EL (cell line): ENCODE results near the gene DLL4.

Experiments
- DNase-seq: peaks from one replicate; pipeline ENCODE4 v3.0.0-alpha.2; 2016

DLL4 gene

DNA sequence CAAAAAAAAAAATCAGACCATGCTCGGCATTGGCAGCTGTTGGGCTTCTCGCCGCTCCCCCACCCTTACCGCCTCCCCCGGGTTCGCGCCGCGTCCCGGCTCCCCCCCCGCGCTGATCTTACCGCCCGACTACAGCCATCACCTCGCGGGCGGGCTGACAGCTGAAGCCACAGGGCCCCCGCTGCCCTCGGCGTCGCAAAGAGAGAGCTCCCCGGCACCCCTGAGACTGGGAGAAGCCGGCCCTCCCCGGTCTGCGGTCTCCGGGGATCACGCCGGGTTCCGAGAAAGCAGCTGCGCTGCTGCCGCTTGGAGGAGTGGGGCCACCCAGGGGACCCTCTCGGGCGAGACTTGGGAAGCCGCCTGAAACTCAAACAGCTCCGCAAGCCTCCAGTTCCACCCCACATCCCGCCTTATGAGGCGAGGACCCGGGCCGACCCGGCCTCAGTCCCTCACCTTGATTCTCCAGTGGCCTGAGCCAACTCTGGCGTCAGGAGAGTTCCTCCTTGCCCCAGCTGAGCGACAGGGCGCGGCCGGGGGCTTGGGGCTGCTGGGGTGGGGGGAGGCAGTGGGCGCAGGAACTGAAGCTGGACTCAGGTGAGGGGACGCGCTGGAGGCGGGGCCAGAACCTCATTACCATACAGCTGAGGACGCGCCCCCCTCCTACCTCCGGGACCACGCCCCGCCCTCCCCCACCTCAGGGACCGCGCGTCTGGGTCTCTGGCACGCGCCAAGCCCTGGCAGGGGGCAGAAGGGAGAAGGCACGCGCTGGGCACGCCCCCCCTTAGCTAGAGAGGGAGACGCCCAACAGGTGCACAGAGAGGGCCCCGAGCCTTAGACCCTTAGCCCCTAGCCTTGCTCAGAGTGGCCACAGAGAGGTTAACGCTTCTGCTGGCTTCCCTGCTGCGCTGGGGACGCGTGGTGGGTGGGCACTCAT is 1.0 kb upstream of the DLL4 start:
- no peak for DNase-seq

DNA sequence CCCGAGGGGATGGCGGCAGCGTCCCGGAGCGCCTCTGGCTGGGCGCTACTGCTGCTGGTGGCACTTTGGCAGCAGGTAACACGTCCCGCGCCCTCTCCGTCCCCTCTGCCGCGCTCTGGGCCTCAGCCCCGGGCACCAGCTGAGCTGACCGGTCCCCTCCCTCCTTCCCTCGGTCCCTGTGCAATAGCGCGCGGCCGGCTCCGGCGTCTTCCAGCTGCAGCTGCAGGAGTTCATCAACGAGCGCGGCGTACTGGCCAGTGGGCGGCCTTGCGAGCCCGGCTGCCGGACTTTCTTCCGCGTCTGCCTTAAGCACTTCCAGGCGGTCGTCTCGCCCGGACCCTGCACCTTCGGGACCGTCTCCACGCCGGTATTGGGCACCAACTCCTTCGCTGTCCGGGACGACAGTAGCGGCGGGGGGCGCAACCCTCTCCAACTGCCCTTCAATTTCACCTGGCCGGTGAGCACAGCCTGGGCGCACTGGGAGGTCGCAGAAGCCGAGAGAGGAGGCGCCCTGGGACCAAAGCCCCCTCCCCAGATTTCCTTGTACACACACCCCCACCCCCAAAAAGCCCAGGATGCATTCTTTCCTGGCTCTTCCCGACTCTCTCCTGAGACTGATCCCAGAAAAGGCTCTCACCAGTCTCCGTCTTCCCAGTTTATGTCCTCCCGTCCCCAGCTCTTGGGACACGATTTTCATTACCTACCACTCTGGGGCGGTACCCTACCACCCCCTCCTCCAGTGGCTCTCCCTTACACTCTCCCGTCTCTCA is 705 bp downstream of the DLL4 start:
- DNase-seq, result peak; percentile 68

DNA sequence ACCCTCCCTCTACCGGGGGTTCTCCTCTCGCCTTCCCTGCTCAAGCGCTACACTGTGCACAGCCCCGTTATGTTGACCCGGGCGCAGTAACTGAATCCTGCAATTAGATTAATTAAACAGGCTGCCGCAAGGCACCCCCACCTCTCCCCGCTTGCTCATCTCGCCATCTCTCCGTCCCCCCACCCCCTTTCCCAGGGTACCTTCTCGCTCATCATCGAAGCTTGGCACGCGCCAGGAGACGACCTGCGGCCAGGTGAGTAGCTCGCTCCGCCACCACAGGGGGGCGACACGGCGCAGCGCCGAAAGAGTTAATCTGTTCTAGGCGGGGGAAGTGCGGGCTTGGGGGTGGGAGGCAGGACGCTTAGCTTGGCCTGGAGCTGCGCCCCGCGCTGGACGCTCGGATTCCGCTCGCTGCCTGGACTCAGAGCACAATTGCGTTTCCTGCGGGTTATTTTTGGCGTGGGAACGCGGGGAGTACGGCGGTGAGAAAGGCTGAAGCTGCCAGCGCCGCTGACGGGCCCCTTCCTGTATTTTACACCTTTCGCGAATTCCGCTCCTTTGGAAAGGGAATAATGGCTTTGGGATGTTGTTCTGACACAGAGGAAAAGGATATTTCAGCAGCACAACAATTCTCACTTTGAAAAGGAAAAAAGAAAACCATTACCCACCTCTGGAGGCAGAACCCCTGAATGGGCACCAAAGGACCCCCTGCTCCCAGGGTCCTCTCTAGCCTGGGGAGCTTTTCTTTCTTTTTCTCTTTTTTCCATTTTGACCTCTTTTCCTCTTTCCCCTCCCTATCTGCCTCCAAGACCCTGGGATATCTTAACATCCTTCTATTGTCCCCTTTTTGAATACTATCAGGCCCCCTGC is 1.5 kb downstream of the DLL4 start:
- DNase-seq, result peak; percentile 34

DNA sequence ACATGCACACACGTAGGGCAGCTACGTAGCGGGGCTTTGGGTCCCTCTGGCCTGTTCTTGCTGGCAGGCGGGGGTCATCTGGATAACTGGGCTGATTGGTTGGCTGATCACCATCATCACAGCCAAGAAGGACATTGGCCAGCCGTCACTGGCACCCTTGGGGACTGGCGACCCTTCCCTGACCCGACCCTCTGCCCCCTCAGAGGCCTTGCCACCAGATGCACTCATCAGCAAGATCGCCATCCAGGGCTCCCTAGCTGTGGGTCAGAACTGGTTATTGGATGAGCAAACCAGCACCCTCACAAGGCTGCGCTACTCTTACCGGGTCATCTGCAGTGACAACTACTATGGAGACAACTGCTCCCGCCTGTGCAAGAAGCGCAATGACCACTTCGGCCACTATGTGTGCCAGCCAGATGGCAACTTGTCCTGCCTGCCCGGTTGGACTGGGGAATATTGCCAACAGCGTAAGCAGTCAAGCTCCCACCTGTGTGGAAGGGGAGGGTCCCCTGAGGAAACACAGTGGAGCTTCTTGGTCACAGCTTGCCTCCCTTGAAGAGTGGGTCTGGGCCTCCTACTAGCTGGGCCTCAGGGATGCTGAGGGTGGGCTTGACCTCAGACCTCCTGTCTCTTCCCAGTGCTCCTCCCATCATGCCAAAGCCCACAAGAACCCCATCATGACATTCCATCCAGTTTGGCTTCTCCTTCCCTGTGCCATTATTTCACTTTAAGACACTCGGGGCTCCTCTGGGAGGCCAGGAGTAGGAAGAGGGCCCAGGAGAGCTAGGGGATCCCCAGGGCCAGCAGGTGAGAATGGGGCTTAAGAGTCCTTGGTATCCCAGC is 2.4 kb downstream of the DLL4 start:
- no peak for DNase-seq

DNA sequence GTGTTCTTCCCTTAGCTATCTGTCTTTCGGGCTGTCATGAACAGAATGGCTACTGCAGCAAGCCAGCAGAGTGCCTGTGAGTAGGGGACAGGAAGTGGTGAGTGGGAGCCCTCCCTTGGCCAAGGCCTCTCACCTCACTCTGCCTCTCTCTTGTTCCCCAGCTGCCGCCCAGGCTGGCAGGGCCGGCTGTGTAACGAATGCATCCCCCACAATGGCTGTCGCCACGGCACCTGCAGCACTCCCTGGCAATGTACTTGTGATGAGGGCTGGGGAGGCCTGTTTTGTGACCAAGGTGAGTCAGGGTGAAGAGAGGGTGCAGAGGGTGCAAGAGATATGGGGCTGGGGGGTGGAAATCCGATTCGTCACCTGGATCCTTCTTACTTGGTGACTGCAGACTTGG is 3.0 kb downstream of the DLL4 start:
- no peak for DNase-seq

DNA sequence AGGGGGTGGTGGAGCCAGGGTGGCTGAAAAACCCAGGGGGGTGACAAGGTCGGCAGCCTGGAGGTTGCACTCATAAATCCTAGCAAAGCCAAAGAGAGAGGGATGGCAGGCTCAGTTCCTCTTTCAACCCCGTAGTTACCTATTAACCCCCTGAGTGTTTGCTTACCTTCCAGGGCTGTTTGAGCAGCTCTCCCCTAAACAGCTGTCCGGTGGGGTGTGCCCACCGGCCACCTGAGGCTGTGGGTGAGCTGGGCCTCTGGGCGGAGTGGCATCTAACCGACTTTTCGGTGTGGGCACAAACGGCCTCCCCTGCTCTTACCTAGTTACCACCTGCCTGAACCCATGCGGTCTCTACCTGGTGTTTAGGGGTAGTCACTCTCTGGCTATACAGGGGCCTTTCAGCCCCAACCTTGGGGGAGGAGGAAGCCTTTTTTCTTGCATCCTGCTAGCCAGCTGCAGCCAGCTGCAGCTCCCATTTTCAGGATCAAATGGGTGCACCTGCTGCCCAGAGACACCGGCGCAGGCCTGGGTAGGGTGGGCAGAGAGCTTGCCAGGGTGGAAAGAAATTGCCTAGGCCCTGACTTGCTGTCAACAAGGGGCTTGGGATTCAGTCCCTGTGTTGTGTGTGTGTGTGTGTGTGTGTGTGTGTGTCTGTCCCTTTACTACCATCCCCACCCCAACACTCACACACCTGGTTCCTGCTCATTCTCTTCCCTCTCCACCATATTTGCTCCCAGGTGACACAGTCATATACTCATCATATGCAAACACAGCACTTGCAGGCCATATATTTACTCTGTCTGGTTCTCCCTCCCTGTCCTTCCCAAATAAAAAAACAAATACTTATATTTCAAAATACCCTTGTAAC is 3.7 kb downstream of the DLL4 start:
- DNase-seq, result no peak

DNA sequence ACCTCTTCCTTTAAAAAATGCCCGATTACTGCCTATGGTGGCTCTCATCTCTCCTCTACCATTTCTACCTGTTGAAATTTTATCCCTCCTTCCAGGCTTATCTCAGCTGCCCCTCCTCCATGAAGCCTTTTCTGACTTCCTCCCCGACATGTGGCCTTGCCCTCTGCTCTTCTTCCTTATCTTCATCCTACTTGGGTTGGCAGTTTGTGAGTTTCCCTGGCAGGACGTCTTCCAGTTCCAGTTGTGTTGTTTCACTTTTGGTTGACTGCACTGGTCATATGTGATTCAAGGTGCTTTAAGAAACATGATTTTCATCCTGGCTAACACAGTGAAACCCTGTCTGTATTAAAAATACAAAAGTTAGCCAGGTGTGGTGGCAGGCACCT is 4.4 kb downstream of the DLL4 start:
- DNase-seq, result no peak

DNA sequence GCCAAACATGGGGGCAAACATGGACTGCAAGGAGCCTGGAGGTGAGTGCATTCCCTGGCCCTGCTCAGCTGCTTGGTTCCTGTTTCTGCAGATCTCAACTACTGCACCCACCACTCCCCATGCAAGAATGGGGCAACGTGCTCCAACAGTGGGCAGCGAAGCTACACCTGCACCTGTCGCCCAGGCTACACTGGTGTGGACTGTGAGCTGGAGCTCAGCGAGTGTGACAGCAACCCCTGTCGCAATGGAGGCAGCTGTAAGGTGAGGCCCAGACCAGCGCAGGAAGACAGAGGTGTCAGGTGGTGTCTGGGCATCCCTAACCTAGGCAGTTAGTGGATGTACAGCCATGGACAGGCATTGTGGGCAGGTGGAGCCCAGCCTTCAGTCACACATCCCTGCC is 5.3 kb downstream of the DLL4 start:
- no peak for DNase-seq

DNA sequence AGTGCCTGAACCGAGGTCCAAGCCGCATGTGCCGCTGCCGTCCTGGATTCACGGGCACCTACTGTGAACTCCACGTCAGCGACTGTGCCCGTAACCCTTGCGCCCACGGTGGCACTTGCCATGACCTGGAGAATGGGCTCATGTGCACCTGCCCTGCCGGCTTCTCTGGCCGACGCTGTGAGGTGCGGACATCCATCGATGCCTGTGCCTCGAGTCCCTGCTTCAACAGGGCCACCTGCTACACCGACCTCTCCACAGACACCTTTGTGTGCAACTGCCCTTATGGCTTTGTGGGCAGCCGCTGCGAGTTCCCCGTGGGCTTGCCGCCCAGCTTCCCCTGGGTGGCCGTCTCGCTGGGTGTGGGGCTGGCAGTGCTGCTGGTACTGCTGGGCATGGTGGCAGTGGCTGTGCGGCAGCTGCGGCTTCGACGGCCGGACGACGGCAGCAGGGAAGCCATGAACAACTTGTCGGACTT is 7.1 kb downstream of the DLL4 start:
- DNase-seq, result no peak

DNA sequence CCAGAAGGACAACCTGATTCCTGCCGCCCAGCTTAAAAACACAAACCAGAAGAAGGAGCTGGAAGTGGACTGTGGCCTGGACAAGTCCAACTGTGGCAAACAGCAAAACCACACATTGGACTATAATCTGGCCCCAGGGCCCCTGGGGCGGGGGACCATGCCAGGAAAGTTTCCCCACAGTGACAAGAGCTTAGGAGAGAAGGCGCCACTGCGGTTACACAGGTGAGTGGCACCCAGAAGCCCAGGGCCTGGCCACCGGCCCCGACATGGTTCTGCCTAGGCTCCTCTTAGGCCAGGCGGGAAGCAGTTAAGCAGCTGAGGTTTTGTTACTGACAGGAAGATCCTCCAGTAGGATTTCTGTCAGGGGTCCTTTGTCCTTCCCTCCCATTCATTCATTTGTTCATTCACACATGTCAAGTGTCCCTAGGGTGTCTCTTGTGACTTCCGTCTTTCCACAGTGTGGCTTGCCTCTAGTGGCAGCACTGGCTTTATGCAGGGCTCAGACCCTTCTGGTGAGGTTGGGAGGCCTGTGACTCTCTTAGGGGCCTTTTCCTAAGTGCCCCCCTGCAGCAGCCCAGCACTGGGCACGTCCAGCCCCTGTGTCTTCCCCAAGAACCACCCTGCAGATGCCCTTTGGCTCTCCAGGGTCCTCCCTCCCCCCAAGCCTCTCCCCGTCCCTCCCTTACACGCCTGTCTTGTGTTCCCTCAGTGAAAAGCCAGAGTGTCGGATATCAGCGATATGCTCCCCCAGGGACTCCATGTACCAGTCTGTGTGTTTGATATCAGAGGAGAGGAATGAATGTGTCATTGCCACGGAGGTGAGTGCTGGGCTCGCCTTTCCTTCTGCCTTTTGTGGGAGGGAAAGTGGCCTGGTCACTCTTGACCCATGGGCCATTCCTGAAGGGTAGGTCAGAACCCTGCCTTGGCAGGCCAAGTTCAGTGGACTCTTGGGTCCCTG is 7.8 kb downstream of the DLL4 start:
- no peak for DNase-seq

DNA sequence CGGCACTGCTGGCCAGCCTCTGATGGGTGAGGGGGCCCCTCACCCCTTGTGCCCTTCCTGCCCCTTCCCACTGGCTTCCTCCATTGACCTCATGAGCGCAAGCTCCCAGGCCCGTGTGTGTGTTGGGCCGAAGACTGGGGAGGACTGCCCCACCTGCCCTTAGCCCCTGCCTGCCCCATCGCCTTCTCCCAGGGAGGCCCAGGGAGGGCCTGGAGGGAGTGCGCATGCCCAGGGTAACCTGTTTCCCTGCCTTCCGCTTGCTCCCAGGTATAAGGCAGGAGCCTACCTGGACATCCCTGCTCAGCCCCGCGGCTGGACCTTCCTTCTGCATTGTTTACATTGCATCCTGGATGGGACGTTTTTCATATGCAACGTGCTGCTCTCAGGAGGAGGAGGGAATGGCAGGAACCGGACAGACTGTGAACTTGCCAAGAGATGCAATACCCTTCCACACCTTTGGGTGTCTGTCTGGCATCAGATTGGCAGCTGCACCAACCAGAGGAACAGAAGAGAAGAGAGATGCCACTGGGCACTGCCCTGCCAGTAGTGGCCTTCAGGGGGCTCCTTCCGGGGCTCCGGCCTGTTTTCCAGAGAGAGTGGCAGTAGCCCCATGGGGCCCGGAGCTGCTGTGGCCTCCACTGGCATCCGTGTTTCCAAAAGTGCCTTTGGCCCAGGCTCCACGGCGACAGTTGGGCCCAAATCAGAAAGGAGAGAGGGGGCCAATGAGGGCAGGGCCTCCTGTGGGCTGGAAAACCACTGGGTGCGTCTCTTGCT is 8.8 kb downstream of the DLL4 start:
- peak; percentile 42 for DNase-seq

DNA sequence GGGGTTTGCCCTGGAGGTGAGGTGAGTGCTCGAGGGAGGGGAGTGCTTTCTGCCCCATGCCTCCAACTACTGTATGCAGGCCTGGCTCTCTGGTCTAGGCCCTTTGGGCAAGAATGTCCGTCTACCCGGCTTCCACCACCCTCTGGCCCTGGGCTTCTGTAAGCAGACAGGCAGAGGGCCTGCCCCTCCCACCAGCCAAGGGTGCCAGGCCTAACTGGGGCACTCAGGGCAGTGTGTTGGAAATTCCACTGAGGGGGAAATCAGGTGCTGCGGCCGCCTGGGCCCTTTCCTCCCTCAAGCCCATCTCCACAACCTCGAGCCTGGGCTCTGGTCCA is 9.4 kb downstream of the DLL4 start:
- DNase-seq, result no peak

DNA sequence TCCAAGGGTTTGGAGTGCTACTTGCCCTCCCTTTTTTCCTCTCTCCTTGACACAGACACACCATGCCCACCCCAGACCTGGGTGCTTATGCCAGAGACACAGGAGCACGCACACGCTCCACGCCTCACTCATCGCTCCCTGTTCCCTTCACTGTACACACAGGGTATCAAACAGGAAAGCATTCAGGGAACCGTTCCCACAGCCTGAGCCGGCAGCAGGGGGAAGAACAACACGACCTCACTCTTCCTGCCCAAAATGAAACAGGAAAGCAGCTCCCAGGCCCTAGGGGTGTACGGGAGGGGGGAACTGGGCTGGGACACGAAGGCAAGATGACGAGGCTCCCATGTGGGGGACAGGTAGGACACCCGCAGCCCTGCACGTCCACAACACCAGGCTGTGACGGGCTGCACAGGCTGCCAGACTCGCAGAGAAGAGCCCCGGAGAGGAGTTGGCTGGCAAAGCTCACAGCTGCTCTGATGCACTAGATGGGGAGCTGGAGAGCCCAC is 11.2 kb downstream of the DLL4 start:
- DNase-seq, result no peak

DNA sequence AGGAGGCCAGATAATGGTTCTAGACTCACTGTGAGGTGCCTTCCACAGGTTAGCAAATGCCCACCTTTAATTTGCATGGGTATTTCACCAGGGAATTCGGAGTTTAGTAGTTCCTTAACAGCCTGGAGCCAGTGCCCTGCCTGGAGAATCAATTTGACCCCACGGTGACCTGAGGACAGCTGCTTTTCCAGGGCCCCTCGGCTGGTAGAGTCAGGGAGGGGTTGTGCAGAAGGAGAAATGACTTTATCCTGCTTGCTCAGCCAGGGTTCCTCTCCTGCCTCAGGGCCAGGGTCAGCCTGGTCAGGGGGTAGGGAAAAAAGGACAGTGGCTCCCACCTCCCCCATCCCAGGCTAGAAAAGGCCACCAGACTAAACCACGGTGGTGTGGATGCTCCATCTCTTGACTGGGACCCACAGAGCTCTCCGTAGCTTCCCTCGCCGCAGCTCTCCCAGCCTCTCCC is 12.0 kb downstream of the DLL4 start:
- no peak for DNase-seq

DNA sequence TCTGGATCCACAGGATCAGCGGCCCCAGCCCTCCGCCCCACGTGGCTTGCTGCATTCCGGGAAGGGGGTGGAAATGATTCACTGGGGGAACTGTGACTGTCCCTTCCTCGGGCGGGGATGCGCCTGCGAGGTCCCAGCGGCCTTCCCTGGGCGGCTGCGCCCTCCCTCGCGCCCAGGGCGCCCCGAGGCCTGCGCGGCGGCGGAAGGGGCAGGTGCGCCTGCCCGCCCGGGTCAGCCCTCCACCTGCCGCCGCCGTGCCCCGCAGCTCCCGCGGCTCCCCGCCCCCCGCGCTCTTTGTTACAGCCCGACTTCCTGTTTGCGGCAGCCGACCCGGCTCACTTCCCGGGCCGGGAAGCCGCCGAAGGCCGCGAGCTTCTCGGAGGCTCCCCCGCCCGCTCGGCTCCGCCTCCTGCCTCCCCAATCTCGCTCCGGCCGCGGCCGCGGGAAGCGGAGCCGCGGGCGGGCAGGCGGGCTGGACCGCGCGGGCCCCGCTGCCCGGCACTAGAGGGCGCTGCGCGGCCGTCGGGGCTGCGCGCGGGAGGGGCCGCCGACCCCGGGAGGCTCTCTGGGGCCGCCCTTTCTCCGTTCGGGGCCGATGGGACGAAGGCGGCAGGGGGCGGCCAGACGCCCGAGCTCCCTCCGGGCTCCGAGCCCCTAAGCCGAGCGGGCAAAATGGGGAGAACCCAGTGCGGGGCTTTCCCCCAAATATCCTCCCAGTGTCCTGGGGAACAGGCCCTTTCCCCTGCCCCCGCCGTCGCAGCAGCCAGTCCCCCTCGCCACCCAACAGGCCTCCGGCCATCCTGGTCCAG is 12.6 kb downstream of the DLL4 start:
- DNase-seq, result peak; percentile 87

DNA sequence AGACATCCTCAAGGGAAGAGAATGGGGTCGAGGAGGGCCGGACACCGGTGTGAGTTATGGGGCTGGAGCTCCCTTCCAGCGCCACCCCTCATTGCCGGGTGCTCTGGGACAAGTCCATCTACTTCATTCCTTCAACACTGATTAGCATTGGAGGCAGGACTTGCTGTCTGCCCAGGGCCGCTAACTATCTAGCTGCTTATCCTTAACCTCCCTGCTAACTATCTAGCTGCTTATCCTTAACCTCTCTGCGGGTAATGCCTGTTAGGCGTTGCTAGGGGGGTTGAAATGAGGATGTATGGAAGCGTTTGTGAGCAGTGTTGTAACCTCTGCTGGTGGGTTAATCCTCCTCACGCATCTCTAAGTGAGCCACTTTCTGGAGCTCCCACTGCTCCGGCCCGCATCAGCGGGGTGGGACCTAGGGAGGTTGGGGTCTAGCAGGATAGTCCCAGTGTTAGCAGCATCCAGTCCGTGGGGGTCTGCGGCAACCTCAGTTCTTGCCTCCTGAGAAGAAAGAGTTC is 13.3 kb downstream of the DLL4 start:
- no peak for DNase-seq

DNA sequence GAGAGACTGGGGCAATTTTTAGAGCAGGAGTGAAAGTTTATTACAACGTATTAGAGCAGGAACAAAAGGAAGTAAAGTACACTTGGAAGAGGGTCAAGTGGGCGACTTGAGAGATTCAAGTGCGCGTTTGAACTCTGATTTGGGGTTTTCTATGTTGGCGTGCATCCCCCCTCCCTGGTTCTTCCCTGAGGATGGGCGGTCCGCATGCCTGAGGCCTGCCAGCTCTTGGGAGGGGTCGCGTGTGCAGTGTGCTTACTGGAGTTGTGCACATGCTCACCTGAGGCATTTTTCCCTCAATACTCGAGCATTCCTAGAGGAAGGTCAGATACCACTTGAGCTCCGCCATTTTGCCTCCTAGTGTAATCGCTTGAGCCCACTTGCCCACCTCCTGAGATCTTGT is 13.7 kb downstream of the DLL4 start:
- no peak for DNase-seq
